ENCODE data around the gene MCM6. TPM values are rescaled to one million over a fixed set of nuclear protein-coding genes. Genes with fewer than 3 reads are reported as not detected.
A peak's percentile ranks its signal among the peaks of the same experiment; 100 is the strongest.
"Not testable (repeated sequence)": the region's sequence is repeated elsewhere in the genome, so short reads cannot be mapped to it uniquely, and the experiment has no call there.

MCM6 gene
- total RNA-seq, 2 experiments from 2014 or later = 31.5 to 34.4 TPM

DNA sequence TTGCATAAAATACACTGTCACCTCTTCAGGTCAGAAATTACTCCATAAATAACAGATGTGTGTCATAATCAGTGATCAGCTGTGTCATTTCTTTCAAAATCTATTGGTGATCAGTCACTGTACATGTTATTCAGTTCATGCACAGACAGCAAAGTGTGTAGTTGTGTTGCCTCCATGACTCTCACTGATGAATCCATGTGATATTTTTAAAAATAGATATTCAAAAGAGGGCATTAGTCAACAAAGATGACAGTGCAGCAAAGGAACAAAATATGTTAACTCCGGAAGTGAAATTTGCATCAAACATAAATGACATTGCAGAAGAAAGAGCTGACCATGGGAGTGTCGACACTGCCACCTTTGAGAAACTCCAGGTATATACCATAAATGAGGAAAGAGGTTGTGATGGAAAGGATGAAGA is 17.1 kb upstream of the MCM6 start:
- Mint-ChIP-seq H3K36me3 (ENCODE audit: low read depth) (no peaks in the 10 kb centered on the region), H3K9me3 (no peaks in the 10 kb centered on the region), H3K27me3 (no peaks in the 10 kb centered on the region), H3K4me3 (no peak overlapping the region), H3K27ac (no peak overlapping the region), H3K4me1 (ENCODE audit: low read depth) (no peaks in the 10 kb centered on the region)
- Histone ChIP-seq H3K4me3 (ENCODE audit: low read length) (no peak overlapping the region), H3K27me3 (ENCODE audit: control insufficient read depth in 1 of 2, insufficient read depth in 2 of 2, low read length in 2 of 2) (no peaks in the 10 kb centered on the region), H3K4me1 (ENCODE audit: insufficient read depth, low read length) (no peaks in the 10 kb centered on the region), H3K36me3 (ENCODE audit: insufficient read depth, low read length) (no peaks in the 10 kb centered on the region), H3K9me3 (ENCODE audit: control insufficient read depth in 1 of 2, insufficient read depth in 1 of 2, low read length in 2 of 2) (no peaks in the 10 kb centered on the region), H3K27ac (ENCODE audit: low read depth in 1 of 2, low read length in 2 of 2) (no peak overlapping the region)
- DNase-seq (peak in 2 of 14 experiments; percentile 11 to 31), ATAC-seq (ENCODE audit: poor library complexity) (no peak)
- intact Hi-C loops (cut with DNase I, micrococcal nuclease) = no loop called here
- TF ChIP-seq, protein P1, sequence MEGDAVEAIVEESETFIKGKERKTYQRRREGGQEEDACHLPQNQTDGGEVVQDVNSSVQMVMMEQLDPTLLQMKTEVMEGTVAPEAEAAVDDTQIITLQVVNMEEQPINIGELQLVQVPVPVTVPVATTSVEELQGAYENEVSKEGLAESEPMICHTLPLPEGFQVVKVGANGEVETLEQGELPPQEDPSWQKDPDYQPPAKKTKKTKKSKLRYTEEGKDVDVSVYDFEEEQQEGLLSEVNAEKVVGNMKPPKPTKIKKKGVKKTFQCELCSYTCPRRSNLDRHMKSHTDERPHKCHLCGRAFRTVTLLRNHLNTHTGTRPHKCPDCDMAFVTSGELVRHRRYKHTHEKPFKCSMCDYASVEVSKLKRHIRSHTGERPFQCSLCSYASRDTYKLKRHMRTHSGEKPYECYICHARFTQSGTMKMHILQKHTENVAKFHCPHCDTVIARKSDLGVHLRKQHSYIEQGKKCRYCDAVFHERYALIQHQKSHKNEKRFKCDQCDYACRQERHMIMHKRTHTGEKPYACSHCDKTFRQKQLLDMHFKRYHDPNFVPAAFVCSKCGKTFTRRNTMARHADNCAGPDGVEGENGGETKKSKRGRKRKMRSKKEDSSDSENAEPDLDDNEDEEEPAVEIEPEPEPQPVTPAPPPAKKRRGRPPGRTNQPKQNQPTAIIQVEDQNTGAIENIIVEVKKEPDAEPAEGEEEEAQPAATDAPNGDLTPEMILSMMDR (IDR thresholded peaks at IDR 0.05) = no peak
- ChIA-PET CTCF (interaction anchor here (0.6 kb wide), 1 partner anchor 20 kb away, joined by 4 read pairs; no protein-coding TSS in a partner anchor), POLR2A (no interaction called here)

DNA sequence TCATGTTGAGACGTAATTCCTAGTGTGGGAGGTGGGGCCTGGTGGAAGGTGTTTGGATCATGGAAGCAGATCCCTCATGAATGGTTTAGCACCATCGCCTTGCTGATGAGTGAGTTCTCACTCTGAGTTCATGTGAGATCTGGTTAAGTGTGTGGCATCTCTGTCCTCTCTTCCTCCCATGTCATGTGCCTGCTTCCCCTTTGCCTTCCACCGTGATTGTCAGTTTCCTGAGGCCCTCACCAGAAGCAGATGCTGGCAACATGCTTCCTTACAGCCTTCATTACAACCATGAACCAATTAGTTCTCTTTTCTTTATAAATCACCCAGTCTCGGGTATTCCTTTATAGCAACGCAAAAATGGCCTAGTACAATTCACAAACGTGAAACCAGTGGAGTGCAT is 14.6 kb upstream of the MCM6 start:
- POLR2A ChIA-PET = no interaction called here
- Histone ChIP-seq H3K36me3 (ENCODE audit: insufficient read depth, low read length) (no peaks in the 10 kb centered on the region), H3K27ac (ENCODE audit: low read depth in 1 of 2, low read length in 2 of 2) (no peak overlapping the region), H3K9me3 (ENCODE audit: control insufficient read depth in 1 of 2, insufficient read depth in 1 of 2, low read length in 2 of 2) (no peaks in the 10 kb centered on the region), H3K4me3 (ENCODE audit: low read length) (no peak overlapping the region), H3K27me3 (ENCODE audit: control insufficient read depth in 1 of 2, insufficient read depth in 2 of 2, low read length in 2 of 2) (no peaks in the 10 kb centered on the region), H3K4me1 (ENCODE audit: insufficient read depth, low read length) (no peaks in the 10 kb centered on the region)
- no peaks in the 10 kb centered on the region for H3K36me3 Mint-ChIP-seq (ENCODE audit: low read depth)
- H3K27ac Mint-ChIP-seq = no peak overlapping the region
- DNase-seq = peak in 2 of 14 experiments; percentile 19 to 26
- ATAC-seq (ENCODE audit: poor library complexity) = no peak
- no peaks in the 10 kb centered on the region for H3K4me1 Mint-ChIP-seq (ENCODE audit: low read depth)
- no peaks in the 10 kb centered on the region for H3K9me3 Mint-ChIP-seq
- CTCF ChIA-PET = no interaction called here
- intact Hi-C loops (cut with DNase I, micrococcal nuclease) = no loop called here
- H3K27me3 Mint-ChIP-seq = no peaks in the 10 kb centered on the region
- H3K4me3 Mint-ChIP-seq = no peak overlapping the region
- TF ChIP-seq, protein P1 (IDR thresholded peaks at IDR 0.05) = no peak

DNA sequence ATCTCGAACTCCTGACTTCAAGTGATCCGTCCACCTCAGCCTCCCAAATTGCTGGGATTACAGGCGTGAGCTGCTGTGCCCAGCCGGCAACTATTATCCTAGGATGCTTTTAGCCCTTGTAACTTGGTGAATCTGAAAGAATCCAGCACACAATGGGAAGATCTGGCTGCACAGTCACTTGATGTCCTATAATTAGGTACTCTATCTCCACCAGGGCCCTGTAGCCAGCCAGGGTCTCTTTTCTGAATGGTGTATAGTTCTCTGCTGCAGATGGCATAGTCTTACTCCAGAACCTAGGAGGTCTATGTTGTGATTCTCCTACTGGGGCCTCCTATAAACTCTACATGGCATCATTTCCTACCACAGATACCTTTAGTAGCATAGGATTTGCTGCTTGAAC is 13.9 kb upstream of the MCM6 start:
- ChIA-PET POLR2A (no interaction called here), CTCF (no interaction called here)
- no peak overlapping the region for H3K27ac ChIP-seq (ENCODE audit: low read depth in 1 of 2, low read length in 2 of 2)
- no peaks in the 10 kb centered on the region for H3K36me3 ChIP-seq (ENCODE audit: insufficient read depth, low read length)
- DNase-seq (no peak), ATAC-seq (ENCODE audit: poor library complexity) (no peak)
- H3K27ac Mint-ChIP-seq = no peak overlapping the region
- no peaks in the 10 kb centered on the region for H3K4me1 Mint-ChIP-seq (ENCODE audit: low read depth)
- no peaks in the 10 kb centered on the region for H3K27me3 Mint-ChIP-seq
- no peaks in the 10 kb centered on the region for H3K4me1 ChIP-seq (ENCODE audit: insufficient read depth, low read length)
- H3K36me3 Mint-ChIP-seq (ENCODE audit: low read depth) = no peaks in the 10 kb centered on the region
- intact Hi-C loops (cut with DNase I, micrococcal nuclease) = no loop called here
- H3K4me3 ChIP-seq (ENCODE audit: low read length) = no peak overlapping the region
- no peaks in the 10 kb centered on the region for H3K9me3 ChIP-seq (ENCODE audit: control insufficient read depth in 1 of 2, insufficient read depth in 1 of 2, low read length in 2 of 2)
- no peaks in the 10 kb centered on the region for H3K27me3 ChIP-seq (ENCODE audit: control insufficient read depth in 1 of 2, insufficient read depth in 2 of 2, low read length in 2 of 2)
- no peaks in the 10 kb centered on the region for H3K9me3 Mint-ChIP-seq
- no peak overlapping the region for H3K4me3 Mint-ChIP-seq
- TF ChIP-seq, protein P1 (IDR thresholded peaks at IDR 0.05) = no peak

DNA sequence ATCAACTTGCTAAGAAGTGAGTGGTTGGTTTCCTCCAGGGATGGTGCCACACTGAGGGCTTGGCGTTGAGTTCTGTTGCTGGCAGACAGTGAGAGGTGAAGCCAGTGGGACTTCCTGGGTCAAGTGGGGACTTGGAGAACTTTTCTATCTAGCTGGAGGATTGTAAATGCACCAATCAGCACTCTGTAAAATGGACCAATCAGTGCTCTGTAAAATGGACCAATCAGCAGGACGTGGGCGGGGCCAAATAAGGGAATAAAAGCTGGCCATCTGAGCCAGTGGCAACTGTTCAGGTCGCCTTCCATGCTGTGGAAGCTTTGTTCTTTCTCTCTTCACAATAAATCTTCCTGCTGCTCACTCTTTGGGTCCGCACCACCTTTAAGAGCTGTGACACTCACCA is 12.3 kb upstream of the MCM6 start:
- CTCF ChIA-PET; POLR2A ChIA-PET; H3K4me3 ChIP-seq (ENCODE audit: low read length); H3K27me3 Mint-ChIP-seq; DNase-seq; H3K27ac ChIP-seq (ENCODE audit: low read depth in 1 of 2, low read length in 2 of 2); H3K4me1 Mint-ChIP-seq (ENCODE audit: low read depth); H3K27ac Mint-ChIP-seq; H3K4me3 Mint-ChIP-seq; H3K27me3 ChIP-seq (ENCODE audit: control insufficient read depth in 1 of 2, insufficient read depth in 2 of 2, low read length in 2 of 2); H3K9me3 ChIP-seq (ENCODE audit: control insufficient read depth in 1 of 2, insufficient read depth in 1 of 2, low read length in 2 of 2); H3K36me3 Mint-ChIP-seq (ENCODE audit: low read depth); H3K9me3 Mint-ChIP-seq; intact Hi-C loops (cut with DNase I, micrococcal nuclease); H3K4me1 ChIP-seq (ENCODE audit: insufficient read depth, low read length); H3K36me3 ChIP-seq (ENCODE audit: insufficient read depth, low read length); ATAC-seq (ENCODE audit: poor library complexity): not testable (repeated sequence)
